D721Med (cell line): ENCODE results near the gene R3HCC1L.
A peak's percentile ranks its signal among the peaks of the same experiment; 100 is the strongest.

ENCODE experiments used
- DNase-seq: peaks from one replicate; pipeline ENCODE4 v3.0.0; 2011; ENCODE audit warnings: low spot score; ENCODE audit not compliant: insufficient read length
- FAIRE-seq: peaks from 2 replicates; lab custom pipeline; 2011; peaks lifted over from hg19 to GRCh38; lab: Jason Lieb, UNC
- CTCF ChIP-seq: IDR thresholded peaks from 2 replicates; pipeline ENCODE4 v1.5.1; 2012; ENCODE audit warnings: mild to moderate bottlenecking, control low read depth; ENCODE audit not compliant: insufficient read depth; ENCODE audit errors: missing control alignments

Gene R3HCC1L

DNA sequence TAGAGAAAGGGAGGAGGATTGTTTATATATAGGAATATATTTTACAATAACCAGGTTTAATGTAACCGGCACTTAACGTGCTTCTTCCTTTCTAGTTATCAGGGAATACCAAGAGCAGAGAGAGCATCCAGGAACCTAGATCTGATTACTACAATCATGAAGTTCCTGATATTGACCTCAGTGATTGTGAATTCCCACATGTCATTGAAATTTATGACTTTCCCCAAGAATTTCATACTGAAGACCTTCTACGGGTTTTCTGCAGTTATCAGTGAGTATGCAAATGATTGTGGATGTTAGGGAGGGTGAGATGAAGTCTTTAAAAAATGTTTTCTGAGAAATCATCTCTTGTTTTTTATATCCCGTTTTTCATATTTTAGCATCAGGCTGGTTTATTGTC lies 97.0 kb downstream of the R3HCC1L start:
- no peak for TF ChIP-seq CTCF
- FAIRE-seq, result no peak
- DNase-seq, result no peak

- TF ChIP-seq CTCF, result no peak
- DNase-seq, result no peak
- FAIRE-seq, result no peak
These were observed 101.4 kb downstream of the R3HCC1L start for GRCh38 chr10:98235846-98236245.

DNA sequence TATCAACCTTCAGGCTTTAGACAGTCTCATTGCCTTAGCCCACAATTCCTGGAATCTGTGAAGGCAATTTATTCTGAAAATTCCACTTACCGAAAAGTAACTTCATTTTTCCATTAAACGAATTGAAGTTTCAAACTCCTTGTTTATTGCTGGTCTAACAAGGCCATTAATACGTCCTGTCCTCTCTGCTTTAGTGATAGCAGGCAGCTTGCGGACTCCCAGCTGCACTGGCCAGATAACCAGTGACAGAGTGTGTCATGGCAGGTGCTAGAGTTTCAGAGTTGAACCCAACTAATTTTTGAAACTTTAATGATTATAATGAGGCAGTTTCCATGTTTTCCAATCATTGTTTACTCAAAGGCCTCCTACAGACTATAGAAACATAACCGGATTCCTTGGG lies 102.4 kb downstream of the R3HCC1L start:
- DNase-seq, result no peak
- TF ChIP-seq CTCF, result no peak
- no peak for FAIRE-seq

GRCh38 chr10:98238391-98238790 lies 103.9 kb downstream of the R3HCC1L start:
- no peak for DNase-seq
- FAIRE-seq, result peak; percentile 88
- no peak for TF ChIP-seq CTCF

- TF ChIP-seq CTCF, result no peak
- FAIRE-seq (no peak), DNase-seq (no peak)
These were observed 106.1 kb downstream of the R3HCC1L start for GRCh38 chr10:98240524-98240923.

GRCh38 chr10:98242823-98243222 lies 108.4 kb downstream of the R3HCC1L start:
- TF ChIP-seq CTCF, result peak; percentile 51
- FAIRE-seq (no peak), DNase-seq (no peak)

- DNase-seq, result no peak
- no peak for TF ChIP-seq CTCF
- FAIRE-seq, result no peak
These were observed 109.7 kb downstream of the R3HCC1L start for GRCh38 chr10:98244141-98244540.
